HL-60 (cell line): ENCODE results near the gene ZNRF1.

Source experiments
- DNase-seq, 2 experiments: peaks; one replicate each; pipeline ENCODE4 v3.0.0-alpha.2; 2010 to 2020; ENCODE audit warnings: low read depth in 1 of 2, low spot score in 1 of 2
- H3K27ac ChIP-seq: fragments of 250-450 bp; sonication (Bioruptor Pico); replicated peaks from 2 replicates; pipeline ENCODE4 v1.5.1; 2020; ENCODE audit warnings: mild to moderate bottlenecking, moderate library complexity
- H3K27me3 ChIP-seq: fragments of 250-450 bp; sonication (Bioruptor Pico); 2 replicates; pipeline ENCODE4 v1.5.1; 2021; ENCODE audit warnings: mild to moderate bottlenecking, moderate library complexity; ENCODE audit not compliant: insufficient read depth, poor library complexity, severe bottlenecking
- H3K4me3 ChIP-seq: replicated peaks from 2 replicates; pipeline ENCODE4 v1.5.1; 2011; ENCODE audit warnings: mild to moderate bottlenecking, control low read depth, low read length; ENCODE audit not compliant: insufficient read depth
- GABPA ChIP-seq: IDR thresholded peaks from 2 replicates; pipeline ENCODE4 v1.6.1; 2012; ENCODE audit warnings: low read depth
- POLR2AphosphoS5 ChIP-seq: IDR thresholded peaks from 2 replicates; pipeline ENCODE4 v1.6.1; 2012; ENCODE audit warnings: low read depth
- REST ChIP-seq: IDR thresholded peaks from 2 replicates; pipeline ENCODE4 v1.6.1; 2012; ENCODE audit warnings: low read depth; ENCODE audit not compliant: insufficient replicate concordance
- SPI1 ChIP-seq: IDR thresholded peaks from 2 replicates; pipeline ENCODE4 v1.6.1; 2012; ENCODE audit warnings: low read depth, mild to moderate bottlenecking, borderline replicate concordance
- TF ChIP-seq, protein P1 (sequence below): IDR thresholded peaks from one replicate; pipeline ENCODE4 v1.5.1; 2011; ENCODE audit warnings: low read length, control low read depth, inconsistent platforms; ENCODE audit not compliant: insufficient read depth

The ZNRF1 gene

DNA sequence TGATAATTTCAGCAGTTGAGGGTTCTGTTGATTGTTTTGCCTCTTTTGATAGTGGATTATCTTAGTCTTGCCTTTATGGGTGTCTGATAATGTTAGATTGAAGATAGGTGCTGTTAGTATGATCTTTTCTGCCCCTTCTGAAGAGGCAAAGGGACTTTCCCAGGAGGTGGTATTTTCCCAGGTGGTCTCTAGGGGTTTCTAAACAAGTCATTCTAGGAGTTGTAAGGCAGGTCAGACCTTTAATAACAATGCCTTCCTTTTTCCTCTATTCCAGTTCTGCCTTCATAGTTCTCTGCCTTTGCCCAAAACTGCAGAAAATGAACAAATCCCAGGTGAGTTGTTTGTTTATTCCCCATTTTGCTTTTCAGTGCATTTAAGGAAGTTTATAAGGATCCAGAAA is 153.8 kb downstream of the ZNRF1 start:
- TF ChIP-seq GABPA: no peak
- no peak for TF ChIP-seq POLR2AphosphoS5
- TF ChIP-seq, protein P1, sequence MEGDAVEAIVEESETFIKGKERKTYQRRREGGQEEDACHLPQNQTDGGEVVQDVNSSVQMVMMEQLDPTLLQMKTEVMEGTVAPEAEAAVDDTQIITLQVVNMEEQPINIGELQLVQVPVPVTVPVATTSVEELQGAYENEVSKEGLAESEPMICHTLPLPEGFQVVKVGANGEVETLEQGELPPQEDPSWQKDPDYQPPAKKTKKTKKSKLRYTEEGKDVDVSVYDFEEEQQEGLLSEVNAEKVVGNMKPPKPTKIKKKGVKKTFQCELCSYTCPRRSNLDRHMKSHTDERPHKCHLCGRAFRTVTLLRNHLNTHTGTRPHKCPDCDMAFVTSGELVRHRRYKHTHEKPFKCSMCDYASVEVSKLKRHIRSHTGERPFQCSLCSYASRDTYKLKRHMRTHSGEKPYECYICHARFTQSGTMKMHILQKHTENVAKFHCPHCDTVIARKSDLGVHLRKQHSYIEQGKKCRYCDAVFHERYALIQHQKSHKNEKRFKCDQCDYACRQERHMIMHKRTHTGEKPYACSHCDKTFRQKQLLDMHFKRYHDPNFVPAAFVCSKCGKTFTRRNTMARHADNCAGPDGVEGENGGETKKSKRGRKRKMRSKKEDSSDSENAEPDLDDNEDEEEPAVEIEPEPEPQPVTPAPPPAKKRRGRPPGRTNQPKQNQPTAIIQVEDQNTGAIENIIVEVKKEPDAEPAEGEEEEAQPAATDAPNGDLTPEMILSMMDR: no peak
- no peak for TF ChIP-seq REST
- H3K27ac ChIP-seq: no peak overlapping the region
- no peak for DNase-seq
- no peaks in the 10 kb centered on the region for H3K27me3 ChIP-seq
- H3K4me3 ChIP-seq: no peak overlapping the region

- Histone ChIP-seq H3K27me3 (no peaks in the 10 kb centered on the region), H3K27ac (no peak overlapping the region), H3K4me3 (no peak overlapping the region)
- DNase-seq: no peak
- TF ChIP-seq, protein P1: no peak
- TF ChIP-seq SPI1 (no peak), REST (no peak), POLR2AphosphoS5 (no peak), GABPA (no peak)
These were observed 161.6 kb downstream of the ZNRF1 start for GRCh38 chr16:75160386-75160785.
